Measurements from ENCODE around the gene RAPGEF5.

RAPGEF5 gene

GRCh38 chr7:22356701-22357310 lies at the start of gene RAPGEF5:
Gene RAPGEF5, minus strand, starts transcription at chr7:22357154. Its CDS starts 94 bp downstream, at chr7:22357060.
- DNase-seq (peak in 1 of 2 donors; percentile 5), ATAC-seq (peak; percentile 70)
- peaks cover 5% of the 10 kb centered on the region for H3K4me1 Mint-ChIP-seq
- peaks cover 8 to 10% of the 10 kb centered on the region in 2 donors for H3K9me3 Mint-ChIP-seq
- H3K4me3 Mint-ChIP-seq: peak within 1 kb of the TSS; percentile 76 to 79
- H3K27ac Mint-ChIP-seq: no peak within 1 kb of the TSS
- H3K27me3 Mint-ChIP-seq: peaks cover 74% of the 10 kb centered on the region

- Mint-ChIP-seq H3K27me3 (no peaks in the 10 kb centered on the region), H3K9me3 (no peaks in the 10 kb centered on the region), H3K4me3 (no peak overlapping the region), H3K27ac (no peak overlapping the region), H3K4me1 (peaks cover 17% of the 10 kb centered on the region)
- no peak for DNase-seq
- ATAC-seq: no peak
Measured at GRCh38 chr7:22406715-22407114, 49.8 kb upstream of the RAPGEF5 start.

GRCh38 chr7:22404421-22405023 lies 47.6 kb upstream of the RAPGEF5 start:
- DNase-seq (no peak), ATAC-seq (no peak)
- Mint-ChIP-seq H3K4me1 (peaks cover 18% of the 10 kb centered on the region), H3K27me3 (no peaks in the 10 kb centered on the region), H3K9me3 (no peaks in the 10 kb centered on the region), H3K4me3 (no peak overlapping the region), H3K27ac (no peak overlapping the region)

- H3K4me3 Mint-ChIP-seq: no peak overlapping the region
- H3K4me1 Mint-ChIP-seq: peaks cover 18% of the 10 kb centered on the region
- no peak overlapping the region for H3K27ac Mint-ChIP-seq
- no peaks in the 10 kb centered on the region for H3K27me3 Mint-ChIP-seq
- no peak for ATAC-seq
- no peak for DNase-seq
- no peaks in the 10 kb centered on the region for H3K9me3 Mint-ChIP-seq
Measured at GRCh38 chr7:22403344-22403743, 46.4 kb upstream of the RAPGEF5 start.

GRCh38 chr7:22402250-22402649 lies 45.3 kb upstream of the RAPGEF5 start:
- ATAC-seq (peak; percentile 64), DNase-seq (no peak)
- H3K4me3 Mint-ChIP-seq: no peak overlapping the region
- H3K9me3 Mint-ChIP-seq: no peaks in the 10 kb centered on the region
- H3K4me1 Mint-ChIP-seq: peaks cover 18% of the 10 kb centered on the region
- no peaks in the 10 kb centered on the region for H3K27me3 Mint-ChIP-seq
- H3K27ac Mint-ChIP-seq: no peak overlapping the region

- H3K4me3 Mint-ChIP-seq: no peak overlapping the region
- no peak overlapping the region for H3K27ac Mint-ChIP-seq
- no peaks in the 10 kb centered on the region for H3K27me3 Mint-ChIP-seq
- H3K4me1 Mint-ChIP-seq: peaks cover 18% of the 10 kb centered on the region
- DNase-seq (no peak), ATAC-seq (no peak)
- no peaks in the 10 kb centered on the region for H3K9me3 Mint-ChIP-seq
Measured at GRCh38 chr7:22400936-22401553, 44.1 kb upstream of the RAPGEF5 start.

GRCh38 chr7:22400150-22400814 lies 43.3 kb upstream of the RAPGEF5 start:
- ATAC-seq: no peak
- H3K27ac Mint-ChIP-seq: no peak overlapping the region
- H3K4me1 Mint-ChIP-seq: peaks cover 18% of the 10 kb centered on the region
- no peak for DNase-seq
- no peaks in the 10 kb centered on the region for H3K9me3 Mint-ChIP-seq
- H3K4me3 Mint-ChIP-seq: no peak overlapping the region
- no peaks in the 10 kb centered on the region for H3K27me3 Mint-ChIP-seq

- Mint-ChIP-seq H3K4me3 (no peak overlapping the region), H3K4me1 (peaks cover 18% of the 10 kb centered on the region), H3K27me3 (no peaks in the 10 kb centered on the region), H3K9me3 (no peaks in the 10 kb centered on the region), H3K27ac (no peak overlapping the region)
- ATAC-seq (no peak), DNase-seq (no peak)
Measured at GRCh38 chr7:22399546-22399945, 42.6 kb upstream of the RAPGEF5 start.

GRCh38 chr7:22399091-22399490 lies 42.1 kb upstream of the RAPGEF5 start:
- Mint-ChIP-seq H3K4me1 (peaks cover 18% of the 10 kb centered on the region), H3K27me3 (no peaks in the 10 kb centered on the region), H3K9me3 (no peaks in the 10 kb centered on the region), H3K27ac (no peak overlapping the region), H3K4me3 (no peak overlapping the region)
- no peak for ATAC-seq
- DNase-seq: no peak

- Mint-ChIP-seq H3K27me3 (no peaks in the 10 kb centered on the region), H3K4me3 (no peak overlapping the region), H3K9me3 (no peaks in the 10 kb centered on the region), H3K4me1 (peaks cover 14% of the 10 kb centered on the region), H3K27ac (no peak overlapping the region)
- ATAC-seq (no peak), DNase-seq (no peak)
Measured at GRCh38 chr7:22397981-22398380, 41.0 kb upstream of the RAPGEF5 start.

GRCh38 chr7:22395222-22395621 lies 38.3 kb upstream of the RAPGEF5 start:
- H3K27me3 Mint-ChIP-seq: no peaks in the 10 kb centered on the region

GRCh38 chr7:22394739-22395138 lies 37.8 kb upstream of the RAPGEF5 start:
- no peak overlapping the region for H3K4me3 Mint-ChIP-seq
- H3K4me1 Mint-ChIP-seq: no peaks in the 10 kb centered on the region
- ATAC-seq: no peak
- H3K9me3 Mint-ChIP-seq: no peaks in the 10 kb centered on the region
- H3K27ac Mint-ChIP-seq: no peak overlapping the region
- DNase-seq: no peak
- H3K27me3 Mint-ChIP-seq: no peaks in the 10 kb centered on the region

More at GRCh38 chr7:22395222-22395621, 38.3 kb upstream of the RAPGEF5 start:
- DNase-seq (no peak), ATAC-seq (no peak)
- Mint-ChIP-seq H3K4me1 (no peaks in the 10 kb centered on the region), H3K4me3 (no peak overlapping the region), H3K9me3 (no peaks in the 10 kb centered on the region), H3K27ac (no peak overlapping the region)

- no peaks in the 10 kb centered on the region for H3K9me3 Mint-ChIP-seq
- no peak overlapping the region for H3K4me3 Mint-ChIP-seq
- DNase-seq (no peak), ATAC-seq (no peak)
- H3K27me3 Mint-ChIP-seq: no peaks in the 10 kb centered on the region
- no peak overlapping the region for H3K27ac Mint-ChIP-seq
- no peaks in the 10 kb centered on the region for H3K4me1 Mint-ChIP-seq
Measured at GRCh38 chr7:22393913-22394729, 37.2 kb upstream of the RAPGEF5 start.

- H3K9me3 Mint-ChIP-seq: no peaks in the 10 kb centered on the region
- H3K4me1 Mint-ChIP-seq: no peaks in the 10 kb centered on the region
- no peak overlapping the region for H3K27ac Mint-ChIP-seq
- no peak overlapping the region for H3K4me3 Mint-ChIP-seq
- ATAC-seq (no peak), DNase-seq (no peak)
- H3K27me3 Mint-ChIP-seq: no peaks in the 10 kb centered on the region
Measured at GRCh38 chr7:22390516-22390915, 33.6 kb upstream of the RAPGEF5 start.

GRCh38 chr7:22389892-22390291 lies 32.9 kb upstream of the RAPGEF5 start:
- Mint-ChIP-seq H3K4me1 (no peaks in the 10 kb centered on the region), H3K27ac (no peak overlapping the region)

More at GRCh38 chr7:22389892-22390291, 32.9 kb upstream of the RAPGEF5 start:
- H3K4me3 Mint-ChIP-seq: no peak overlapping the region
- no peaks in the 10 kb centered on the region for H3K9me3 Mint-ChIP-seq
- no peak for DNase-seq
- H3K27me3 Mint-ChIP-seq: no peaks in the 10 kb centered on the region
- ATAC-seq: no peak
